HFFc6 (cell line): ENCODE results near the gene ZNF592. TPM values are rescaled to one million over a fixed set of nuclear protein-coding genes. Genes with fewer than 3 reads are reported as not detected.
A peak's percentile ranks its signal among the peaks of the same experiment; 100 is the strongest.
"Not testable (repeated sequence)": the region's sequence is repeated elsewhere in the genome, so short reads cannot be mapped to it uniquely, and the experiment has no call there.

Source experiments
- DNase-seq: peaks from one replicate; pipeline ENCODE4 v3.0.0-alpha.2; 2018
- H3K27ac Mint-ChIP-seq: 2 replicates; pipeline ENCODE4 v1.8.0; 2020; ENCODE audit warnings: mild to moderate bottlenecking, mixed read lengths
- H3K27me3 Mint-ChIP-seq: 2 replicates; pipeline ENCODE4 v1.8.0; 2021; ENCODE audit warnings: mild to moderate bottlenecking, moderate library complexity, mixed read lengths; ENCODE audit not compliant: insufficient read depth
- H3K36me3 Mint-ChIP-seq: 2 replicates; pipeline ENCODE4 v1.8.0; 2021; ENCODE audit warnings: low read depth, mixed read lengths
- H3K4me1 Mint-ChIP-seq: 2 replicates; pipeline ENCODE4 v1.8.0; 2020; ENCODE audit warnings: low read depth, mixed read lengths
- H3K4me3 Mint-ChIP-seq: 2 replicates; pipeline ENCODE4 v1.8.0; 2020; ENCODE audit warnings: mild to moderate bottlenecking, moderate library complexity, mixed read lengths
- H3K9me3 Mint-ChIP-seq: 2 replicates; pipeline ENCODE4 v1.8.0; 2020; ENCODE audit warnings: mild to moderate bottlenecking, mixed read lengths
- CTCF ChIP-seq: fragments of 200-600 bp; sonication (generic); IDR thresholded peaks from 2 replicates; pipeline ENCODE4 v1.5.0; 2021; ENCODE audit warnings: antibody characterized with exemption, mild to moderate bottlenecking
- total RNA-seq, 6 experiments: library from RNA; stranded (reverse); fragmentation: NEBNext Ultra II Directional; extraction: Animal tissue kit (Norgen Biotek cat#: 25700); gene quantifications; 2 replicates in 1 of 6; 3 replicates in 5 of 6; pipeline ENCODE4 v1.2.3, GENCODE V29; 2021

Gene ZNF592
- total RNA-seq, 6 experiments from 2014 or later: 15.4 to 19.0 (median 17.6) TPM

- DNase-seq: peak; percentile 16
- H3K27me3 Mint-ChIP-seq: no peaks in the 10 kb centered on the region
- H3K4me1 Mint-ChIP-seq: peaks cover 10% of the 10 kb centered on the region
- TF ChIP-seq CTCF: no peak
- peak overlapping the region; percentile 67 for H3K27ac Mint-ChIP-seq
- no peak overlapping the region for H3K4me3 Mint-ChIP-seq
- no peaks in the 10 kb centered on the region for H3K9me3 Mint-ChIP-seq
- no peaks in the 10 kb centered on the region for H3K36me3 Mint-ChIP-seq
These were observed 23.3 kb upstream of the ZNF592 start for GRCh38 chr15:84725001-84725491.

- Mint-ChIP-seq H3K9me3 (no peaks in the 10 kb centered on the region), H3K36me3 (no peaks in the 10 kb centered on the region), H3K4me1 (peaks cover 10% of the 10 kb centered on the region), H3K4me3 (no peak overlapping the region), H3K27me3 (no peaks in the 10 kb centered on the region), H3K27ac (no peak overlapping the region)
- no peak for TF ChIP-seq CTCF
- DNase-seq: no peak
These were observed 21.0 kb upstream of the ZNF592 start for GRCh38 chr15:84727429-84727828.

GRCh38 chr15:84731774-84732173 is 16.6 kb upstream of the ZNF592 start:
- Mint-ChIP-seq H3K27me3 (no peaks in the 10 kb centered on the region), H3K36me3 (no peaks in the 10 kb centered on the region; the same call in 1 of the 2 replicates), H3K4me1 (peaks cover 31% of the 10 kb centered on the region), H3K27ac (no peak overlapping the region), H3K9me3 (no peaks in the 10 kb centered on the region), H3K4me3 (no peak overlapping the region)
- no peak for TF ChIP-seq CTCF
- DNase-seq: peak; percentile 71

GRCh38 chr15:84734794-84735479 is 13.5 kb upstream of the ZNF592 start:
- H3K9me3 Mint-ChIP-seq: no peaks in the 10 kb centered on the region
- no peaks in the 10 kb centered on the region for H3K27me3 Mint-ChIP-seq
- H3K4me1 Mint-ChIP-seq: peaks cover 31% of the 10 kb centered on the region
- no peak for TF ChIP-seq CTCF
- peak overlapping the region; percentile 66 for H3K27ac Mint-ChIP-seq
- no peaks in the 10 kb centered on the region; the same call in 1 of the 2 replicates for H3K36me3 Mint-ChIP-seq
- peak overlapping the region; percentile 29; the same call in 1 of the 2 replicates for H3K4me3 Mint-ChIP-seq
- DNase-seq: no peak

GRCh38 chr15:84735480-84736061 is 12.8 kb upstream of the ZNF592 start:
- peaks cover 31% of the 10 kb centered on the region for H3K4me1 Mint-ChIP-seq
- H3K9me3 Mint-ChIP-seq, H3K27me3 Mint-ChIP-seq, H3K36me3 Mint-ChIP-seq: not testable (repeated sequence)
- H3K4me3 Mint-ChIP-seq: peak overlapping the region; percentile 29; the same call in 1 of the 2 replicates
- peak overlapping the region; percentile 66 for H3K27ac Mint-ChIP-seq
- peak; percentile 16 for DNase-seq

- Mint-ChIP-seq H3K36me3 (no peaks in the 10 kb centered on the region; the same call in 1 of the 2 replicates), H3K27ac (no peak overlapping the region), H3K9me3 (no peaks in the 10 kb centered on the region), H3K27me3 (no peaks in the 10 kb centered on the region; the same call in 1 of the 2 replicates), H3K4me3 (no peak overlapping the region; the same call in 1 of the 2 replicates), H3K4me1 (peaks cover 31% of the 10 kb centered on the region)
- no peak for TF ChIP-seq CTCF
- no peak for DNase-seq
These were observed 12.0 kb upstream of the ZNF592 start for GRCh38 chr15:84736375-84736774.
